Activated CD4-positive, alpha-beta T cell treated with anti-CD3 and anti-CD28 coated beads for 36 hours (primary cell): ENCODE measurements around the gene P2RX2. TPM values are rescaled to one million over a fixed set of nuclear protein-coding genes. Genes with fewer than 3 reads are reported as not detected.
"Not testable (repeated sequence)": the region's sequence is repeated elsewhere in the genome, so short reads cannot be mapped to it uniquely, and the experiment has no call there.

Experiments
- ATAC-seq: fragments of 200-7000 bp; cut with Tn5 transposase; one replicate; pipeline ENCODE4 v1.10.0; 2021; ENCODE audit warnings: mild to moderate bottlenecking, moderate library complexity
- CTCF ChIA-PET: fragments of 350-600 bp; sonication (Branson Sonifier 250); formaldehyde crosslinking; loops from one replicate; lab custom pipeline; 2021; ENCODE audit warnings: antibody characterized with exemption; lab: Charles Lee
- POLR2A ChIA-PET: fragments of 350-600 bp; sonication (Branson Sonifier 250); formaldehyde crosslinking; loops from one replicate; lab custom pipeline; 2021; ENCODE audit warnings: antibody characterized with exemption, inconsistent platforms; lab: Charles Lee
- DNase-seq: peaks from one replicate; pipeline ENCODE4 v3.0.0-alpha.2; 2020
- H3K27ac Mint-ChIP-seq: one replicate; pipeline ENCODE4 v1.8.0; 2021; ENCODE audit warnings: mixed read lengths
- H3K27me3 Mint-ChIP-seq: one replicate; pipeline ENCODE4 v1.8.0; 2021; ENCODE audit warnings: mixed read lengths
- H3K36me3 Mint-ChIP-seq: one replicate; pipeline ENCODE4 v1.8.0; 2021; ENCODE audit warnings: low read depth, mixed read lengths
- H3K4me1 Mint-ChIP-seq: one replicate; pipeline ENCODE4 v1.8.0; 2021; ENCODE audit warnings: mixed read lengths
- H3K4me3 Mint-ChIP-seq: one replicate; pipeline ENCODE4 v1.8.0; 2021; ENCODE audit warnings: mild to moderate bottlenecking, moderate library complexity, mixed read lengths
- H3K9me3 Mint-ChIP-seq: one replicate; pipeline ENCODE4 v1.8.0; 2021; ENCODE audit warnings: low read depth, mixed read lengths
- intact Hi-C, 2 experiments: fragments of 100-400 bp; cut with DNase I in 1 of 2; cut with micrococcal nuclease in 1 of 2; formaldehyde crosslinking; loops; one replicate each; pipeline versions ENCODE4 v1.14.2 to v1.15.1; 2022 to 2024; cut with DNase I, micrococcal nuclease
- total RNA-seq, 2 experiments: library from RNA; stranded (reverse); gene quantifications; one replicate each; pipeline ENCODE4 v1.2.3, GENCODE V29; 2021

Gene P2RX2
- total RNA-seq, 2 experiments from 2014 or later, result not detected

DNA sequence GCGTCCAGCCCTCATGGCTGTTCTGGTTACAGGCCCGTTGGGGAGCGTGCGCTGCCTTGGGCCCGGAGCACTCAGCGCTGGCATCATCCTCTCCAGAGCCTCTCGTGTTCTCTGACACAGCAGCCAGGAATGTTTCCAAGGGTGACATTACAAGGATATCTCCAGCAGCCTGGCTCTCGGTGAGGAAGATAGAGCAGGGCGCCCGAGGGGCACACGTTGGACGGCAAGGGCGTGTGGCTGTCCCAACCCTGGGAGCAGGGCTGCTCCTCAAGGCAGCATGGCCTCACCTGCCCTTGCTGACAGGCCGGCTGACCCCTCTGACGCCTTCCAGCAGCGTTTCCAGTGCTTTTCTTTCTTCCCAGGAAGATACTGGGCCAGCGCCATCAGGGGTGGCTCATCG lies 22.6 kb upstream of the P2RX2 start:
- ChIA-PET CTCF (interaction anchor here (1.2 to 2.5 kb wide), 3 partner anchors 14 to 21 kb away, joined by 4 to 8 read pairs (median 4); partner anchors contain the start of gene LRCOL1), POLR2A (no interaction called here)
- no peak overlapping the region for H3K4me3 Mint-ChIP-seq
- intact Hi-C loops, result loop anchor here in 1 of 2 experiments (2.0 kb wide), 1 partner anchor 105 kb away; the partner anchor contains the start of gene FBRSL1
- DNase-seq (no peak), ATAC-seq (no peak)
- peaks cover 26% of the 10 kb centered on the region for H3K27me3 Mint-ChIP-seq
- no peaks in the 10 kb centered on the region for H3K36me3 Mint-ChIP-seq
- H3K4me1 Mint-ChIP-seq, result peaks cover 14% of the 10 kb centered on the region
- no peaks in the 10 kb centered on the region for H3K9me3 Mint-ChIP-seq
- no peak overlapping the region for H3K27ac Mint-ChIP-seq

DNA sequence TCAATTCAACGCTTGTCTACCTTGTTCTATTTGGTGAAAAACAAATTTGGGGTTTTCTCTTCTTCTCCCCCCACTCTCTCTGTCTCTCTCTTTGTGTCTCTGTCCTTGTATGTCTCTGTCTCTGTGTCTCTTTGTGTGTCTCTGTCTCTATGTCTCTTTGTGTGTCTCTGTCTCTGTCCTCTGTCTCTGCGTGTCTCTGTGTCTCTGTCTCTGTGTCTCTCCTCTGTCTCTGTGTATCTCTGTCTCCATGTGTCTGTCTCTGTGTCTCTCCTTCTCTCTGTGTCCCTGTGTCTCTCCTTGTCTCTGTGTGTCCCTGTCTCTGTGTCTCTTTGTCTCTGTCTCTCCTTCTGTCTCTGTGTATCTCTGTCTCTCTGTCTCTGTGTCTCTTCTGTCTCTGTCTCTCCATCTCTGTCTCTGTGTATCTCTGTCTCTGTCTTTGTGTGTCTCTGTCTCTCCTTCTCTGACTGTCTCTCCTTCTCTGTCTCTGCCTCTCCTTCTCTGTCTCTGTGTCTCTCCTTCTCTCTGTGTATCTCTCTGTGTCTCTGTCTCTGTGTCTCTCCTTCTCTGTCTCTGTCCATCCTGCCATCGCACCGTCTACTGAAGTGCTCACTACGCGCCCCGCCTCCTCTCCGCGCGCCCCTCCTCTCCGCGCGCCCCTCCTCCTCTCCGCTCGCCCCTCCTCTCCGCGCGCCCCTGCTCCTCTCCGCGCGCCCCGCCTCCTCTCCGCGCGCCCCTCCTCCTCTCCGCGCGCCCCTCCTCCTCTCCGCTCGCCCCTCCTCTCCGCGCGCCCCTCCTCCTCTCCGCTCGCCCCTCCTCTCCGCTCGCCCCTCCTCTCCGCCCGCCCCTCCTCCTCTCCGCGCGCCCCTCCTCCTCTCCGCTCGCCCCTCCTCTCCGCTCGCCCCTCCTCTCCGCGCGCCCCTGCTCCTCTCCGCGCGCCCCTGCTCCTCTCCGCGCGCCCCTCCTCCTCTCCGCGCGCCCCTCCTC lies 21.0 kb upstream of the P2RX2 start:
- H3K36me3 Mint-ChIP-seq, result no peaks in the 10 kb centered on the region
- intact Hi-C loops, result loop anchor here in 1 of 2 experiments (2.0 kb wide), 1 partner anchor 107 kb away; the partner anchor contains the start of gene FBRSL1
- peaks cover 15% of the 10 kb centered on the region for H3K4me1 Mint-ChIP-seq
- H3K4me3 Mint-ChIP-seq, result peak overlapping the region; percentile 75
- CTCF ChIA-PET, result interaction anchor here (1.2 kb wide), 1 partner anchor 12 kb away, joined by 4 read pairs; the partner anchor contains the start of gene LRCOL1
- H3K27ac Mint-ChIP-seq, result no peak overlapping the region
- H3K9me3 Mint-ChIP-seq, result no peaks in the 10 kb centered on the region
- POLR2A ChIA-PET, result no interaction called here
- H3K27me3 Mint-ChIP-seq, result peaks cover 35% of the 10 kb centered on the region
- ATAC-seq (peak; percentile 60), DNase-seq (peak; percentile 55)

DNA sequence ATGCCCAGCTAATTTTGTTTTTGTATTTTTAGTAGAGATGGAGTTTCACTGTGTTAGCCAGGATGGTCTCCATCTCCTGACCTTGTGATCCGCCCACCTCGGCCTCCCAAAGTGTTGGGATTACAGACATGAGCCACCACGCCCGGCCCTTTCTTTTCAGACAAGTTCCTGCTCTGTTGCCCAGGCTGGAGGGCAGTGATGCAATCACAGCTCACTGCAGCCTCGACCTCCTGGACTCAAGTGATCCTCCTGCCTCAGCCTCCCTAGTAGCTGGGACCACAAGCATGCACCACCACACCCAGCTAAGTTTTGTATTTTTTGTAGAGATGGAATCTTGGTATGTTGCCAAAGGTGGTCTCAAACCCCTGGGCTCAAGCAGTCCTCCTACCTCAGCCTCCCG lies 19.1 kb upstream of the P2RX2 start:
- peak overlapping the region; percentile 30 for H3K4me3 Mint-ChIP-seq
- peaks cover 40% of the 10 kb centered on the region for H3K27me3 Mint-ChIP-seq
- ATAC-seq, POLR2A ChIA-PET, DNase-seq, H3K9me3 Mint-ChIP-seq, intact Hi-C loops, H3K27ac Mint-ChIP-seq, H3K36me3 Mint-ChIP-seq: not testable (repeated sequence)
- CTCF ChIA-PET, result interaction anchor here (0.9 to 1.9 kb wide), 6 partner anchors 10 to 184 kb away, joined by 3 to 10 read pairs (median 4); partner anchors contain the start of gene LRCOL1
- H3K4me1 Mint-ChIP-seq, result peaks cover 15% of the 10 kb centered on the region

DNA sequence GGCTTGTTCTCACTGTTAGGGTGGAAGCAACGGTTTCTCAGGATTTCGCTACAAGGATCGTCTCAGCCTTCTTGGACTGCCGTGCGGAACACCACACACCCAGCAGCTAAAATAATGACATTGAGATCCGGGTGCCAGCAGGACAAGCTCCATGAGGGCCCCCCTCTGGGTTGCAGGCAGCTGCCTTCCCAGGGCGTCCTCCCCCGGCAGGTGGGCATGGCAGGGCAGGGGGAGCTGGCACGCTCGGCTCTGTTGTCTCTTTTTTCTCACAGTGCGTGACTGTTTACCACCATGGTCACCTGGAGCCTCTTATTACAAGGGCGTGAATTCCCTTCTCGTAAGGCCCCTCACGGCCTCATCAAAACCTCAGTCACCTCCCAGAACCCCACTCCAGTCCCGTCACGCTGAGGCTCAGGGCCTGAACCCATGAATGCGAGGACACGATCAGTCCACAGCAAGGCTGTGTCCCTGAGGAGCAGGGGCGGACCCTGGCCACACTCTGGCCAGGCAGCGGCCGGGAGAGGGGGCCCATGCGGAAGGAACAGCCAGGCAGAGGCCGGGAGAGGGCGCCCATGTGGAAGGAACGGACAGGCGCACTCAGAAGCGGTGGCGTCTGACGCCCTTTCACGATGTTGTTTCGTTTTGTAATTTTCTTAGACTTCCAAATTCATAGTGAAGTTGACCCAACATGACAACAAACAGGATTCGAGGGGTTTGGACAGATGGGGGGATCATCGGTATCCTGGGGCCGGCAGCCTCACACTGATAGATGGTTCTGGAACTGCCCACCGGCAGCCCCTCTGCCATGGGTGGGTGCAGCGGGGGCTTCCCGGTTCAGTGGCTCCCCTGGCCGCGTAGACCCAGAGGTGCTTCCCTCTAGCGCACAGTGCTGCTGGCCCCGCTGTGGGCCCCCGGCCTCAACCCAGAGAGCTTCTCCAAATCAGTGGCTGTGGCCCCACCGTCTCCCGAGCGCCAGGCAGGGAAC lies 18.2 kb upstream of the P2RX2 start:
- ChIA-PET POLR2A (no interaction called here), CTCF (interaction anchor here (0.9 to 1.9 kb wide), 6 partner anchors 9 to 185 kb away, joined by 3 to 10 read pairs (median 4); partner anchors contain the start of gene LRCOL1)
- DNase-seq (peak; percentile 70), ATAC-seq (peak; percentile 69)
- Mint-ChIP-seq H3K27me3 (peaks cover 44% of the 10 kb centered on the region), H3K4me3 (peak overlapping the region; percentile 15), H3K27ac (no peak overlapping the region), H3K36me3 (no peaks in the 10 kb centered on the region), H3K4me1 (peaks cover 15% of the 10 kb centered on the region), H3K9me3 (no peaks in the 10 kb centered on the region)
- intact Hi-C loops, result loop anchor here (1.0 to 2.0 kb wide), 2 partner anchors 14 to 15 kb away; no protein-coding TSS in a partner anchor

DNA sequence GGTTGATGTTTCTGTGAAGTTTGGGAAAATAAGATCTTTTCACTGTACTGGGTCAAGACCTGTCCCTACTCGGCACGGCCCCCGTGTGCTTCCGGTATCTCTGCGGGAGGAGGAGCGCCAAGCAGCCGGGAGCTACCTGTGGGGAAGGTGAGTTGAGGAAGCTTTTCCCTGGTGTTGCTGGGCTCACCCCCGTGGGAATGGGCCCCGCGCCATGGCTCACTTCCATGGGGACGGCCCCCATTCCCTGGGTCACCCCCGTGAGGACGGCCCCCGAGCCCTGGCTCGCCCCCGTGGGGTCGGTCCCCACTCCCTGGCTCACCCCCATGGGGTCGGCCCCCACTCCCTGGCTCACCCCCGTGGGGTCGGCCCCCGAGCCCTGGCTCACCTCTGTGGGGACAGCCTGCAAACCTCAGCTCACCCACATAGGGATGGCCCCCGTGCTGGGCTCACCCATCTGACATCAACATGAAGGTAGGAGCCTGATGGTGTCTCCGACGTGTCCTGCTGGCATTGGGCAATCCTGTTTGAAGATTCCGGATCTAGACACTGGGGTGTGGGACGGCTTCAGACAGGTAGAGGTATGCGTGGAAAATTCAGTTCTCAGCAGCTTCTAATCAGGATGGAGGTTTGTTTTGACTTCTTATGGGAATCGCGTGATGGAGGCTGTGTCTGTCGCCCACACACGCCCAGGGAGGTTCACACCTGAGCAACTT lies 17.2 kb upstream of the P2RX2 start:
- CTCF ChIA-PET, result interaction anchor here (1.1 kb wide), 1 partner anchor 10 kb away, joined by 3 read pairs; no protein-coding TSS in a partner anchor
- no peak for DNase-seq

DNA sequence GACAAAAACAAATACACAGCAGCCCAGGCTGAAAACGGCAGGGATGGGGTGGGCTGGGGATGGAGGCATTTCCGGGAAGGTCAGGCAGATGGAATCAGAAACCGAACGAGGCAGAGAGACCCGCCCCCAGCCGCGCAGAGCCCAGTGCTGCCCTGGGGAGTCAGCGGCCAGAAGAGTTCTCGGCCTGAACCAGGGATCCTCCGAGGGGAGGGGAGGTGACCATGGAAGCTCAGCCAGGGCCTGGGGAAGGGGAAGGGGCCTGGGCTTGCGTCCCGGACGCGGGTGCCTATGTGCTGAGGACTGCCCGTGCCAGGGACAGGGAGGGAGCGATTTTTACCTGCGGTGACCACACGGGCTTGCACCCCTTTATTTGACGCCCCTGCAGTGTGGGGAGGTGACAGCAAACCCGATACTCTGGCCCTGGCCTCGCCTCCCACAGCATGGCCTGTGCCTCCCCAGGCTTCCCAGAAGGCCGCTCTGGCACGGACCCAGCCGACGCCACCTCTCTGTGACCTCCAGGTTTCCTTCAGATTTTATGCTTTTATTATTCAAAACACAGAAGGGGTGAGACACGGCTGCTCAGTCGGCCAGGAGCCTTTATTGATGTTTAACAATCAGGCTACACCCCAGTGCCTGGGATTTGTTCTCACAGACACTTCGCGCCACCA lies 15.9 kb upstream of the P2RX2 start:
- no peak for DNase-seq
- intact Hi-C loops, result no loop called here
- ATAC-seq, result no peak
- H3K36me3 Mint-ChIP-seq, result no peaks in the 10 kb centered on the region
- POLR2A ChIA-PET, result no interaction called here
- no peak overlapping the region for H3K4me3 Mint-ChIP-seq
- peaks cover 47% of the 10 kb centered on the region for H3K27me3 Mint-ChIP-seq
- H3K9me3 Mint-ChIP-seq, result no peaks in the 10 kb centered on the region
- peaks cover 8% of the 10 kb centered on the region for H3K4me1 Mint-ChIP-seq
- no peak overlapping the region for H3K27ac Mint-ChIP-seq
- CTCF ChIA-PET, result interaction anchor here (1.0 to 2.0 kb wide), 2 partner anchors 9 to 12 kb away, joined by 3 to 8 read pairs; no protein-coding TSS in a partner anchor

More for the DNA sequence above, 17.2 kb upstream of the P2RX2 start:
- H3K4me3 Mint-ChIP-seq, result no peak overlapping the region
- H3K27me3 Mint-ChIP-seq, result peaks cover 46% of the 10 kb centered on the region
- intact Hi-C loops, result loop anchor here in 1 of 2 experiments (2.0 kb wide), 1 partner anchor 13 kb away; no protein-coding TSS in a partner anchor
- no peaks in the 10 kb centered on the region for H3K36me3 Mint-ChIP-seq
- no peak overlapping the region for H3K27ac Mint-ChIP-seq
- POLR2A ChIA-PET, result no interaction called here
- peaks cover 15% of the 10 kb centered on the region for H3K4me1 Mint-ChIP-seq
- no peak for ATAC-seq
- H3K9me3 Mint-ChIP-seq, result no peaks in the 10 kb centered on the region

DNA sequence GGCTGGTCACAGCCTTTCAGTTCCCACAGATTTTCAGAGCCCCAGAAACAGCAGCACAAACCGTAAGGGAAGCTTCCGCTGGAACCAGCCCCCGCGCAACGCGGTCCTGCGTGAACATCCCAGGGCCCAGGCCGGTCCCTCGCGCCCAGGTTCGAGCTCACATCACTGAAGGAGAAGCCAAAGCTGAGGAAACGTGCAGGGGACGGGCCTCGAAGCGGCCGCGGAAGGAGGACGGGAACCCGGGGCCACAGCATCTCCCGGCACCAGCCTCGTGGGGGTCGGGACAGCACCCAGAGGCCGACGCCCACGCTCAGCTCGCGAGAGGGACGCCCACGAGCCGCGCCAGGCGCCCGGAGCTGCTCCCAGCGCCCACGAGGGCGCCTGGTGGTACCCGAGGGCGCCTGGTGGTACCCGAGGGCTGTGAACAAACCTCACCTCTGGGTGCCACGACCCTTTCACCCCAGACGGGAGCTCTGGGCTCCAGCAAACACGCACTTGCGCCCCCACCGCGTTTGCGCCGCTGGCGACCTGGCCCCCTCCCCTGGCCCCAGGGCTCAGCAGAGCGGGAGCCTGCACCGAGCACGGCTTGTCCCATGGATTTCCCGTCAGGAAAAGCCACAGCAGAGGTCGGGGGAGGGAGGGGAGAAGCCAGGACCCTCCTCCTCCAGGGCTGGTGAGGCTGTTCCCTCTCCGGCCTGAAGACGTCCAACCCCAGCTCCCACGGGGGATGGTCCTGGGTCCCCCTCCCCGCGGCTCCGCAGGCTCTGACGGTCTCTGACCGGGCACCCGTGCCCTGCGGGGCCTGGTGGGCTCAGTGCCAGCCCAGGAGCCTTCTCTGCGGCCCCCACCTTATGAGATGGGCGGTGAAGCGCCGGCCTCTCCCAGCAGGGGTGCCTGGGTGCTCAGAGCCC lies 15.1 kb upstream of the P2RX2 start:
- ATAC-seq (no peak), DNase-seq (no peak)
- intact Hi-C loops, result no loop called here
- POLR2A ChIA-PET, result no interaction called here
- H3K9me3 Mint-ChIP-seq, result no peaks in the 10 kb centered on the region
- H3K27me3 Mint-ChIP-seq, result peaks cover 51% of the 10 kb centered on the region
- no peaks in the 10 kb centered on the region for H3K36me3 Mint-ChIP-seq
- no peak overlapping the region for H3K27ac Mint-ChIP-seq
- H3K4me3 Mint-ChIP-seq, result no peak overlapping the region
- H3K4me1 Mint-ChIP-seq, result peaks cover 7% of the 10 kb centered on the region
- CTCF ChIA-PET, result interaction anchor here (1.0 to 2.0 kb wide), 2 partner anchors 8 to 11 kb away, joined by 3 to 8 read pairs; no protein-coding TSS in a partner anchor

DNA sequence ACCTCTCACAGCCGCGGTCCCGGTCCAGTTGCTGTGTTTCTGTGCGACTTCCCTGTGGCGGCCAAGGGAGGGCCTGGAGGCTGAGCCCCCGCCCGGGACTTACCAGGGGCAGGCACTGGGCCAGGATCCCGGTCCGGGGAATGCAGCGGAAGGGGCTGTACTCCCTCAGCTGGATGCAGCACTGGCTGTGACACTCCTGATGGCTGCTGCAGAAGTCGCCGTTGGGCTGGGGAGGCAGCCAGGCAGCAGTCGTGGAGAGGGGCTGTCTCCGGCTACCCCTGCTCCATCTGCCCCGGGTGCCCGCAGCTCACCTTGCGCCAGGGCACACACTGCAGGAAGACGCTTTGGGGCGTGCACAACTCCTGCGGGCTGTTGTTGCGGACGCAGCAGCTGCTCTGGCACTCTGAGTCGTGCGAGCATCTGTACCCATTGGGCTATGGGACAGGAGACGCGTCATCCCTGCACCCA lies 14.4 kb upstream of the P2RX2 start:
- H3K27me3 Mint-ChIP-seq, result peaks cover 52% of the 10 kb centered on the region
- H3K4me3 Mint-ChIP-seq, result no peak overlapping the region
- no peaks in the 10 kb centered on the region for H3K9me3 Mint-ChIP-seq
- no peak overlapping the region for H3K27ac Mint-ChIP-seq
- DNase-seq (no peak), ATAC-seq (no peak)
- intact Hi-C loops, result no loop called here
- H3K4me1 Mint-ChIP-seq, result peaks cover 3% of the 10 kb centered on the region
- ChIA-PET POLR2A (no interaction called here), CTCF (interaction anchor here (1.0 to 2.0 kb wide), 2 partner anchors 7 to 10 kb away, joined by 3 to 8 read pairs; no protein-coding TSS in a partner anchor)
- no peaks in the 10 kb centered on the region for H3K36me3 Mint-ChIP-seq
